OCI-M2 (cell line): ENCODE results near the gene DKK3.

ENCODE experiments used
- DNase-seq: peaks from one replicate; lab custom pipeline; 2025; ENCODE audit not compliant: unreplicated experiment; lab: John Stamatoyannopoulos, UW

The DKK3 gene

DNA sequence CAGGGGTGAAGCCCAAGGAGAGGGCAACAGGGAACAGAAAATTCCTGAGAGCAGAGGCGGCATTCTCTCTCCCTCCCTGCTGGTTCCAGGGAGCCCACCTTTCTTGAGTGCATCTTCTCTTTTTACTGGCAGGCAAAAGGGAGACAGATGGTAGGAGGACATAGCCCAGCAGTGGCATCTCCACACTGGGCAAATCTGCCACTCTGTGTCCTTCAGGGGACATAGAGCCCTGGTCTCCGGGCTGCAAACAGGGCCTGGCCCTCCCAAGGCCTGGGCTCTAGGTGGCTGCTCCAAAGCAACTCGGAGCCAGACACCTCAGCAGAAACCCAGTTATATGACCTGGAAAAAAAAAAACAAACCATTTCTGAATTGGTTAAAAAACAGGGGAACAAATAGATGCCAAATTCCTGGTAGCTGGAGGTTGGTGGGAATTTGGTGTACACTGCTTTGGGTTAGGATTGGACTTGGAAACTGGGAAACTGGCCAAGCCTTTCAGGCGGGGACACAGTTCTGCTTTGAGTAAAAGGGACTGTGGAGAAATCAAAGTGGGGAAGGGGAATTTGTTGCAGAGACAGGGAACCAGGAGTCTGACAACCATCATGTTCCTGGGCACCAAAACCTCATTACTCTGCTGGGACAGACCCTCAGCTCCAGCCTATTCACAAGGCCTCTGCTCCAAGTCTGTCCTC, 23.6 kb upstream of the DKK3 start:
- no peak for DNase-seq

DNA sequence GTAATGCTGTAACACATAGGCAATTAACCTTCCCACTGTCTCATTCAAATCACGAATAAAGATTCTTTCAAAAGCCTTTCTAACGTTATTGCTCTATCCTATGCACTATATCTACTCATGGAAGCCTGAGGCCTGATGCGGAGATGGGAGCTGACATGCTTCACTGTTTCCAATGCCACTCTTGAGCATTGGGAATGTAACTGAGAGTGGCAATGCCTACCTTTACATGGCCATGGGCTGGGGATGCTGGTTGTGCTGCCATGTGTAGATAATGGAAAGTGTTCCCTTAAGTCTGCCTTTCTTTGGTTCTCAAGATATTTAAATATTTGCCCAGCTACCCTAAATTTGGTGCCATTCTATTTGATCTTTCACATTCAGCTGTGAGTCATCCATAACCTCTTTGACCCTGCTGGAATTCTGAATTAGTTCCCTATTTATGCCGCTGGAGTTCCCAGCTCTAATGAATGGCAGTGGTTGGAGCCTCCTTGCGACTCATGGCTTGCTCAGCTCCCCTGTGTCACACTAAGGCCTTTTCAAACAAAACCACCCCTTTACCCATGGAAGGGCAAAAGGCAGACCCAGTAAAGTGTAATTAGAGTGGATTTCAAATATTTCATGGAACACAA, 21.4 kb upstream of the DKK3 start:
- no peak for DNase-seq

DNA sequence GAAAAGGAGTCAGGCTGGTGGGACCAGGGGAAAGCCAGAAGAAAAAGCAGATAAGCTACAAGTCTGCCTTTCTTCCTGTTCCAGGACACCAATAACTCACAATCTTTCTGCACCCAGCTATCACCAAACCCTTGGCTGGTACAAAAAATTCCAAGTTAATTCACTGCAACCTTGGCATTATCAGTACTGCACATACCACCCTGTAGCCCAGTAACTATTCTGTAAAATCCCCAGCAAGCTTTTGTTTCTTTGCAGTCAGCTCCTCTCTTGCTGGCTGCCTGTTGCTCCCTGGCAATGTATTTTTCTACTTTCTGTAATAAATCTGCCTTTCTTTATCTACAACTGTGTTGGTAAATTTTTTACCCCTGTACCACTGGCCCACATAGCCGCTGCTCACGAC, 20.7 kb upstream of the DKK3 start:
- no peak for DNase-seq

DNA sequence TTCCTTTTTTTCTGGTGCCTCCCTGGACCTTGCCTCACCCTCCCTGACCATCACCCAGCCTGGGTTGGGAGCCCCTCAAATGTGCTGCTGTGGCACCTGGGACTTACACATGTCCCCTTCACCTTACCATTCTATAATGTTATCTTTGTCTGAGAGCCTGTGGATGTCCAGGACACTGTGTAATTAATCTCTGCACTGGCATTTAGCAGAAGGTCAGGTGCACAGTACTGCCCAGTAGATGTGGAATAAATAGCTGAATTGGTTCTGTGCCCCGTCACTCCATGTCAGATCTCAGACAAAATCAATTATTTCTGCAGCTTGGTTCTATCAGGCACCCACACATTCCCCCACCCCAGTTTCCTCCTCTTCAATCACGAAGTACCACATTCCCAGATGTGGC, 19.9 kb upstream of the DKK3 start:
- DNase-seq: no peak

DNA sequence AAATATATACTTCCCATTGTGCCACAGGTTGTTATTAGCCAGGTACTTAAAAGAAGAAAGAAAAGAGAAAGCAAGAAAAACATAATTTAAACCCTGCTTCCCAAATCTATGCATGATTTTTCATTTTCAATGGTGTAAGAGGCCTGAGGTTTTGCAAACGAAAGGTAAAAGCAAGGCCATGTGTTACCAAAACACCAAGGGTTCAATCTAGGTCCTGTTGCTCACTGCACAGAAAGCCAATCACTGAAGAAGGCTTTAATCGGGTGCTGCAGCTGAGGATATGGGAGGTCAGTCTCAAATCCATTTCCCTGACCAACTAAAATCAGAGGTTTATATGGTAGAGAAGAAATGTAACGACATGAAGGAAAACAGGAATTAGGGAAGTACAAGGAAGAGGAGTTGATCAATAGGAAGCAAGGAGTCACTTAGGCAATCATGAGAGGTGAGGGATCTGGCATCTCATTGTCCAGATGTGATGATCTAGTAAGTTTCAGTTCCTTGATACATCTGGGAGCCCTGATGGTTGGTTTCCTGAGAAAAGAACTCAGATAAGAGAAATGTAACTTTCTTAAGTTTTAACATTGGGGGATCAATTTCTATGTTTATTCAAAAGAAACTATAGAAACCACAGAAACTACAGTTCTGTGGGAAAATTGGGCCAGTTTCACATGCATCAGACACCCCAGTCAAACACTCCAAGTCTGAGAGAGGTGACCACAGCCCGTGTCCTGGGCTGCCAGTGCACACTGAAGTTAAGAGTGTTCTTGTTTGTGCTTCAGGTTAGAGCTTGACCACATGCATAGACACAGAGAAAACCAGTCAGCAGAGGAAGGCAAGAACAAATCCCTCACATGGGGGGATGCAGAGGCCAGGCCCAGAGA, 18.1 kb upstream of the DKK3 start:
- no peak for DNase-seq

DNA sequence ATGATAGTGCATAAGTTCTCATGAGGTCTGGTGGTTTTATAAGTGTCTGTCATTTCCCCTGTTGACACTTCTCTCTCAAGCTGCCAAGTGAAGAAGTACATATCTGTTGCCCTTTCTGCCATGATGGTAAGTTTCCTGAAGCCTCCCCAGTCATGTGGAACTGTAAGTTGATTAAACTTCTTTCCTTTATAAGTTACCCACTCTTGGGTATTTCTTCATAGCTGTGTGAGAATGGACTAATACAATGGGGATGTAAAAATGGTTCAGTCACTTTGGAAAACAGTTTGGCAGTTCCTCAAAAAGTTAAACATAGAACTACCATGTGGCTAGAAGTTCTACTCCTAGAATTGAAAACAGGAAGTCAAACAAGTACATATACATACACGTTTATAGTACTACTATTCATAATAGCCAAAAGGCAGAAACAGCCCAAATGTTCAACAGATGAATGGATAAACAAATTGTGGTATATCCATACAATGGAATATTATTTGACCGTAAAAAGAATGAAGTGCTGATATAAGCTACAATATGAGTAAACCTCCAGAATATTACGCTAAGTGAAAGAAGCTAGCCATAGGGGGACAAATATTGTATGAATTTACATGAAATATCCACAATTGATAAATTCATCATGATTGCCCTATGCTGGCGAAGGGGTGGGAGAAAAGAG, 16.0 kb upstream of the DKK3 start:
- no peak for DNase-seq

DNA sequence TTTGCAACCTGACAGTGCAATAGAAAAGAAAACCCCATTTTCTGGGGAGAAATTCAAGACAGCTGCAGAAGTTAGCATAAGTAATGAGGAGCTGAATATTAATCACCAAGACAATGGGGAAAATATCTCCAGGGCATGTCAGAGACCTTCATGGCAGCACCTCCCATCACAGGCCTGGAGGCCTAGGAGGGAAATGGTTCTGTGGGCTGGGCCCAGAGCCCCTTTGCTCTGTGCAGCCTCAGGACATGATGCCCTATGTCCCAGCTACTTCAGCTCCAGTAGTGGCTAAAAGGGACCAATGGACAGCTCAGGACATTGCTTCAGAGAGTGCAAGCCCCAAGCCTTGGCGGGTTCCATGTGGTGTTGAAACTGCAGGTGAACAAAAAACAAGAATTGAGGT, 14.6 kb upstream of the DKK3 start:
- DNase-seq: no peak

DNA sequence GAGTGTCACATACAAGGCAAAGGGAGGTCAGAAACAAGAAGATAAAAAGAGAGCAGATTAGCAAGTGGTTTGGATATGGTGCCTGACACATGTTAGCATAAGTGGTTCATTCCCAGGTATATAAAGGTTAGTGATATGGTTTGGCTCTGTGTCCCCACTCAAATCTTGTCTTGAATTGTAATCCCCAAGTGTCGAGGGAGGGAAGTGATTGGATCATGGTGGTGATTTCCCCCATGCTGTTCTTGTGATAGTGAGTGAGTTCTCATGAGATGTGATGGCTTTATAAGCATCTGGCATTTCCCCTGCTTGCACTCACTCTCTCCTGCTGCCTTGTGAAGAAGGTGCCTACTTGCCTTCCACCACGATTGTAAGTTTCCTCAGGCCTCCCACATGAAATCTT, 12.1 kb upstream of the DKK3 start:
- DNase-seq: no peak

DNA sequence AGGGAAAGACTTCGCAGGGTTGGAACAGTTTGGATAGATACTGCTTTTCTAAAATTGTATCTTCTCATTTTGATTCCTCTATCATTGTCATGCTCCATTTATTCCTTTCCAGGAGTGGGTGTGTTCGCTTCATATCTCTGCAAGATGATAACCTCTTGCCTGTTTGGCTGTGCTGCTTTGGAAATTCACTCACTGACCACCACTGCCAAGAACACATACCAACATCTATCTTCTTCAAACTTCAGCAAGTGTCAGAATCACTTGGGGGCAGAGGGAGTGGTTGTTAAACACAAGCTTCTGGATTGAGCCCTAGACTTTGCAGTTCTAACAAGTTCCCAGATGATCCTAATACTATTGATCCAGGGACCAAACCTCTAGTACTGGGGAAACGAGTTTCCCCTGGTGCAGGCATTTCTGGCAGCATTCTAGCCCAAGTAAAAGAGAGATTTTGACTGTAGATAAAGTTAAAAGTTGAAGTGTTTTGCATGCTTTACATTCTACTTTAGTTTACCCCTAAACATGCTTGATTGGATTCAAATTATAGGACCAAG, 11.5 kb upstream of the DKK3 start:
- no peak for DNase-seq

DNA sequence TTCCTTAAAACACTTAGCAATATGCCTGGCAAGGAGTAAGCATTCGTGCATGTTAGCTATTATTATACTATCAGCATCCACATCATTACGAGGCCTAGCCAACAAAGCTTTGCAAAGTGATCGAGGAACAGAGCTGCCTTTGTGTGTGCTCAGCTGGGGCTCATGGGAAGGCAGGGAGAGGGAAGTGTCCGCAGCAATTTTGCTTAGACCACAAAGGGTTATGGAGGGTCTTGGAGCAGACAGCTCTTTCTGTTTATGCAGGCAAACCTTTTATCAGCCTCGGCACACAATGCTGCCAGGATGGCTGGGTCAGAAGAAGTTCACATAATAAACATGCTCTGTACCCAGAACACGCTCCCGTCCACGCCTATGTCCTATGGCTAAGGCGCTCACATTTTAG, 10.9 kb upstream of the DKK3 start:
- DNase-seq: no peak

DNA sequence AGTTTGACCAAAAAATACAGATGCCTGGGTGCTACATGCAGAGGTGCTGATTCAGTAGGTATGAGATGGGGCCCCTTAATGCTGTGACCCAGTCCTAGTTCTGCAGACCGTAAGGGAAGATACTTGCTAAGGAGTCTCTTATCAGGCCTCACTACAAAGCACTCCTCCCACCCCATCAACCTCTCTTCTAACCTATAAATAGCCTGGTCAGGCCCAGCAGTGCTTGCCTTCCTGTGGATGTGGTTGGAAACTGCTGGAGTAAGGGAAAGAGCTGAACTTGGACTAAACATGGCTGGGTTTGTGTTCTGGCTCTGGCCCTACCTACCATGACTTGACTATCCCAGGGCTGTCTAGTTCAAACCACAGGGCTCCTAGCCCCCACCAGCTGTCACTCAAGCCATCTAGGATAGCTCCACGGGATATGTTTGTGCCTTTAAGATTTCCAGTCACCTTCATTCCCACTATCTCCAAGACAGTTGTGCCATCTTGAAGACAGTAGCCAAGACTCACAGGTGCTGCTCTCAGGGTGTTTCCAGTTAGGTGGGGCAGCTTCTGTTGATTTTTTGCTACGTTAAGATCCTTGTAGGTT, 9.5 kb upstream of the DKK3 start:
- no peak for DNase-seq

DNA sequence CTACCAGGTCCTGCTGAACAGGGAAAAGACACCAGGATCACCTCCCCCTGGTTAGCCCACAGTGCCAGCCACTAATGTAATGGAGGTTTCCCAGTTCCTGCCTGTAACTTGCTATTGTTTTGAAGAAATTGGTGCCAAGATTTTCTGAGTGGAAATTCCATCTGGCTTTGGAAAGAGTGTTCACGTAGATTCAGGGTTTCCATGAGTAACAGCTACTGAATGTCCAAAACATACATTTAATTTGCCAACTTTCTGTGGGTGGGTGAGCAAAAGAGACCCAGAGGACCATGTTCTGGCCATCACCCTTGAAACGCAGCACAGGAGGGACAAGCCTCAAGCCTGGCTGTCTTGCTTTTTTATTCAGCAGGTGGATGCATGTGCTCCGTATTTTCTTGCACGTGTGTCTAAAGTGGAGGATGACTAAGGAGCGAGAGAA, 8.8 kb upstream of the DKK3 start:
- no peak for DNase-seq

DNA sequence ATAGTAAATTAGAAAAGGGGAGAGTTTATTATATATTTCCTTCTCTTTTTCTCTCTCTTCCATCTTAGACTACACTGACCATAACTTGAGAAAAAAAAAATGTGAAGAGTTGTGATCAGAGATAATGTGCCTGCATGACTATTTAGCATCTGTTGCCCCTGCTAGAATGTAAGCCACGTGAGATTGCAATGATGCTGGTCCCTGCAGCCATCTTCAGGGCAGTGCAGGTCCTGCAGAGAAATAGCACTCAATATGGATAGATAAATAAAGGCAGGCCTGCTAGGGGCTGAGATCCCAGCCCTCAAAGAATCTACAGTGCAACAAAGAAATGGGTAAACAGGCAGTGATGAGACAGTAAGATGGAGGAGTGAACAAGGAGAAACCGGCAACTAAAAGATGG, 7.8 kb upstream of the DKK3 start:
- DNase-seq: no peak

DNA sequence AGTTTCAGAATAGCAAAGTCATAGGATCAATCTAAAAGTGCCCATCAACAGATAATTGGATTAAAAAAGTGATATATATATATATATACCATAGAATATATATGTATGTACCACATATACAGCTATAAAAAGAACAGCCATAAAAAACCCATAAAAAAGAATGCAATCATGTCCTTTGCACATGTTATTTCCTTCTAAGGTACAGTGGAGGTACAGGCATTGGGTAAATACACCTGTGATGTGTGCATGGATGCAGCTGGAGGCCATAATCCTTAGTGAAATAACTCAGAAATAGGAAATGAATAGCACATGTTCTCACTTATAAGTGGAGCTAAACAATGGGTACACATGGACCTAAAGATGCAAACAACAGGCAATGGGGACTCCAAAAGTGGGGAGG, 7.1 kb upstream of the DKK3 start:
- DNase-seq: no peak

DNA sequence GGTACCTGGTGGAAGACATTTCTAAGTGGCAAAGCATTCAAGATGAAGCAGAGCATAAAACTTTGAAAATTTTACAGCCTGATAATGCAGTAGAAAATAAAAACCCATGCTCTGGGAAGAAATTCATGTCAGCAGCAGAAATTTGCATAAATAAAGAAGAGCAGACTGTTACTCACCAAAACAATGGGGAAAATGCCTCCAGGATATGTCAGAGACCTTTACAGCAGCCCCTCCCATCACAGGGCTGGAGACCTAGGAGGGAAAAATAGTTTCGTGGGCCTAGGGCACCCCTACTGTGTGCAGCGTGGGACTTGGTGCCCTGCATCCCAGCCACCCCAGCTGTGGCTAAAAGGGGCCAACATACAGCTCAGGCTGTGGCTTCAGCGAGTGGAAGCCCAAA, 5.4 kb upstream of the DKK3 start:
- no peak for DNase-seq

DNA sequence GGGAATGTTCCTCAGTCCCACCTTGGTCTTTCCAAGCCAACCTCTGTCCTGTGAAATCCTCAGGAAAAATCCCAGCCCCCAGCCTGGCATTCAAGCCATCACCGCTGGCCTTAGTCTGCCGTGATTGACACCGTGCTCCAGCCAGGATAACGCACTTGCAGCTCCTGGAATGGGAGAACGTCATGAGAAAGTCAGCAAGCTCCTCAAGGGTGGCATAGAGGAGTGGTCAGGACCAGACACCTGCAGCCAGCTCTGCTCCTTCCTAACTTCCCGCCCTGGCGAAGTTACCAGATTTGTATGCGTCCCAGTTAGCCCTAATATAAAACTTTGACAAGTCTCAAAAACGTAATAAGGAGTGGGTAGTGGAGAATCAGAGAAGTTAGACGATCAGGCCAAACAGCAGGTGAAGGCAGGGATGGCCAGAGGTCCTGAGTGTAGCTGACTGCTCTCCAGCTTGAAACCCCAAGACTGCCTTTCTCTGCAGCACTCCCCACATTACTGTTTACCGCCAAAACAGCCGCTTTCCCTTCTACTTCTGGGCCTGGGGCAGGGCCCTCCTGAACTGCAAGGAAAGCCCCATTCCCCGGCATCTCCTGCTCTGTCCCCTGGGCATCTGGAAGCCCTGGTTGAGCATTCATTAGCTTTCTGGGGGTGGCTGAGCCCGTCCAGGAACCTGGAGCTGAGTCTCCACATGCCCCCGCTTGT, 1.3 kb upstream of the DKK3 start:
- no peak for DNase-seq

DNA sequence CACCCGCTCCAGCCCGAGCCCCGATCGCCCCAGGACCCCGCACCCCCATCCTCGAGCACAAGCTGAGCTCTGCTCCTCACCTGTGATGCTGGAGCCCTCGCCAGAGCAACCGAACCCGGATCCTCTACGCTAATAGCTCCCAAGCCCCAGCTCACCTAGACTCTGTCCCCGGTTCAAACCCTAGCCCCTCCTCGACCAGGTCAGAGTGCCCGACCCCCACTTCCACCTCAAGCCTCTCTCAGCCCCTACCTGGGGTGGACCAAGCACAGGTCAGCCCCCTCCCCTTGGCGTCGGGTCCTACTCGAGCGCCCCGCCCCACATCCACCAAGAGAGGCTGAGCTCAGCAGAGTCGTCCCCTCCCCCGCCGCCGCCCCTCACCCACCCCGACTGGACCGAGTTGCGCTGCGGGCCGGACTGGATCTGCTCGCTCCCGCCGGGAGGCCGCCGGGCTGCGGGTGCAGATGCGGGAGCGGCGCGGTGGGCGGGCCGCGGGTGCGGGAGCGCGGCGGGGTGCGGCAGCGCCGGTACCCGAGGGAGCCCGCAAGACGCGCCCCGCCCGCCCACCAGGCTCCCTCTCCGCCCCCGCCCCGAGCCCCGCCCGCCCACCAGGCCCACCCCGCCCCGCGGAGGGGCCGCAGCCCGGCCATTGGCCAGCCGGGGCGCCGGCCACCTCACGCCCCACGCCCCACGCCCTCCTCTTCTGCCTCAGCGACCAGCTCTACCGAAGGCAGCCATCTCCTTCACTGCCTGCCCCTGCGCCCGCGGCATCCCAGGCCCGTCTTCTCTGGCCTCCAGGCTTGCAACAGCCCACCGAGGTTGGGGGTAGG, 577 bp upstream of the DKK3 start:
- DNase-seq: no peak

DNA sequence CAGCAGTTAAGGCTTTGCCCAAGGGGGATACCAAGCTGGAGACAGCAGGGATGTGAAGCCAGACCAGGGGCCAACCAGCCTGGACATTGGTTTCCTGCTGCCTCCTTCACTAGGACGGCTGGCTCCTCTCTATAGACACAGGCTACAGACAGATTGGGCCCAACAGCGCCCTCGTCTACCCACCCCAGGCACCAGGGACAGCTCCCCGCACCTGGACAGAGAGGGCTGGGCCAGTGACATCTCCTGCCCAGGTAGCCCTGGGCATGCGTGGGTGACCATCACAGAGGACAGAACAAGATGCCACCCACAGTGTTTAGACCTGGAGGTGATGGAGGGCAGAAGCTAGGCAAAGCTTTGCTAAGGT, 1.2 kb downstream of the DKK3 start:
- no peak for DNase-seq

DNA sequence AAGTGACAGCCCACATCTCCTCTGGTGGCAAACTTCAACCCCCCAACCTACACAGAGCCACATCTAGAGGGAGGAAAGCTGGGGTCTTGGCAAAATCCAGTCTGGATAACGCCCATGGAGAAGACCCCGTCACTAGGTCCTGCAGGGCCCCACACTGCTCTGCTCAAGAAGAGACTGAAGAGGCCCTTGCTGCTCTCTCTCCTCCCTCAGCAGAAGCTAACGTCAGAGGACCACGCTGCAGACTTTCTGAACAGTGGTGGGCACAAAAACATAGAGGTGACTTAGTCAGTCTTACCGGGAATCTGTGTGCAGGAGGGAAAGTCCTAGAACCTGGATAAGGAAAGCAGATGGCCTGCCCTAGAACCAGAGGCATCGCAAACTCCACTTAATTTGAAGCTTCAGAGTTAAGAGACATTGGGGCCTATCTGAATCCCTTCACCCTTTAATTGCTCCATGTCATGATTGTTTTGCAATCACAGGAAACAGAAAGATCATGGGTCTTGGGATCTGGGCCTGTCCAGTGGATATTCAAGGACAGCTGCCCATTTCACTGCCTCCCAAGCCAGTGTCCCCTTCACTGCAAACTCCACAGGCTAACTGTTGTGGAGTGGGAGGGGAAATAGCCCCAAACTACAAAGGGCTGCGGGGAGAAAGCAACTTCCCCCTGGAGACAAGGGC, 1.7 kb downstream of the DKK3 start:
- DNase-seq: no peak
